ENCODE results near the gene INF2.

The INF2 gene

GRCh38 chr14:104741108-104741802 is 51.8 kb downstream of the INF2 start:
- H3K27ac ChIP-seq (ENCODE audit: insufficient read depth in 1 of 2, low read depth in 1 of 2, low read length in 2 of 2, poor library complexity in 1 of 2, severe bottlenecking in 2 of 2): no peak overlapping the region
- H3K27me3 ChIP-seq (replicated peaks in 2 of 5; ENCODE audit: control insufficient read depth in 4 of 5, insufficient read depth in 5 of 5, low read length in 4 of 5): no peaks in the 10 kb centered on the region
- POLR2A ChIA-PET: interaction anchor here (0.6 kb wide), 1 partner anchor 14 kb away, joined by 3 read pairs; no protein-coding TSS in a partner anchor
- no peak overlapping the region for H3K4me3 ChIP-seq (ENCODE audit: control insufficient read depth in 1 of 7, extremely low read depth in 1 of 7, insufficient read depth in 4 of 7, low read depth in 2 of 7, low read length in 6 of 7)
- no peak for DNase-seq
- peaks cover 0 to 9% (median 3%) of the 10 kb centered on the region in 4 experiments for H3K4me1 ChIP-seq (ENCODE audit: control extremely low read depth in 1 of 4, control insufficient read depth in 4 of 4, insufficient read depth in 4 of 4, low read length in 3 of 4)
- peaks cover 0 to 6% (median 0%) of the 10 kb centered on the region in 4 experiments for H3K36me3 ChIP-seq (ENCODE audit: control insufficient read depth in 4 of 4, insufficient read depth in 4 of 4, low read length in 3 of 4)
- no peaks in the 10 kb centered on the region for H3K9me3 ChIP-seq (ENCODE audit: control extremely low read depth in 1 of 5, control insufficient read depth in 4 of 5, insufficient read depth in 2 of 5, low read depth in 1 of 5, low read length in 4 of 5)
- CTCF ChIA-PET: interaction anchor here (3.1 kb wide), 1 partner anchor 11 kb away, joined by 9 read pairs; the partner anchor contains the start of gene SIVA1
- 98% methylated on average over 25 of the region's 29 CpGs for WGBS (ENCODE audit: insufficient coverage)

GRCh38 chr14:104741803-104742251 is 52.4 kb downstream of the INF2 start:
- Histone ChIP-seq H3K27ac (ENCODE audit: insufficient read depth in 1 of 2, low read depth in 1 of 2, low read length in 2 of 2, poor library complexity in 1 of 2, severe bottlenecking in 2 of 2) (no peak overlapping the region), H3K36me3 (ENCODE audit: control insufficient read depth in 4 of 4, insufficient read depth in 4 of 4, low read length in 3 of 4) (peaks cover 0 to 6% (median 0%) of the 10 kb centered on the region in 4 experiments), H3K27me3 (replicated peaks in 2 of 5; ENCODE audit: control insufficient read depth in 4 of 5, insufficient read depth in 5 of 5, low read length in 4 of 5) (no peaks in the 10 kb centered on the region), H3K4me1 (ENCODE audit: control extremely low read depth in 1 of 4, control insufficient read depth in 4 of 4, insufficient read depth in 4 of 4, low read length in 3 of 4) (peaks cover 0 to 6% (median 0%) of the 10 kb centered on the region in 4 experiments), H3K9me3 (ENCODE audit: control extremely low read depth in 1 of 5, control insufficient read depth in 4 of 5, insufficient read depth in 2 of 5, low read depth in 1 of 5, low read length in 4 of 5) (no peaks in the 10 kb centered on the region), H3K4me3 (ENCODE audit: control insufficient read depth in 1 of 7, extremely low read depth in 1 of 7, insufficient read depth in 4 of 7, low read depth in 2 of 7, low read length in 6 of 7) (no peak overlapping the region)
- WGBS (ENCODE audit: insufficient coverage): 97% methylated on average over 19 of the region's 23 CpGs
- CTCF ChIA-PET: interaction anchor here (3.1 kb wide), 1 partner anchor 11 kb away, joined by 9 read pairs; the partner anchor contains the start of gene SIVA1
- POLR2A ChIA-PET: interaction anchor here (0.9 kb wide), 1 partner anchor 8 kb away, joined by 3 read pairs; no protein-coding TSS in a partner anchor
- DNase-seq: no peak

DNA sequence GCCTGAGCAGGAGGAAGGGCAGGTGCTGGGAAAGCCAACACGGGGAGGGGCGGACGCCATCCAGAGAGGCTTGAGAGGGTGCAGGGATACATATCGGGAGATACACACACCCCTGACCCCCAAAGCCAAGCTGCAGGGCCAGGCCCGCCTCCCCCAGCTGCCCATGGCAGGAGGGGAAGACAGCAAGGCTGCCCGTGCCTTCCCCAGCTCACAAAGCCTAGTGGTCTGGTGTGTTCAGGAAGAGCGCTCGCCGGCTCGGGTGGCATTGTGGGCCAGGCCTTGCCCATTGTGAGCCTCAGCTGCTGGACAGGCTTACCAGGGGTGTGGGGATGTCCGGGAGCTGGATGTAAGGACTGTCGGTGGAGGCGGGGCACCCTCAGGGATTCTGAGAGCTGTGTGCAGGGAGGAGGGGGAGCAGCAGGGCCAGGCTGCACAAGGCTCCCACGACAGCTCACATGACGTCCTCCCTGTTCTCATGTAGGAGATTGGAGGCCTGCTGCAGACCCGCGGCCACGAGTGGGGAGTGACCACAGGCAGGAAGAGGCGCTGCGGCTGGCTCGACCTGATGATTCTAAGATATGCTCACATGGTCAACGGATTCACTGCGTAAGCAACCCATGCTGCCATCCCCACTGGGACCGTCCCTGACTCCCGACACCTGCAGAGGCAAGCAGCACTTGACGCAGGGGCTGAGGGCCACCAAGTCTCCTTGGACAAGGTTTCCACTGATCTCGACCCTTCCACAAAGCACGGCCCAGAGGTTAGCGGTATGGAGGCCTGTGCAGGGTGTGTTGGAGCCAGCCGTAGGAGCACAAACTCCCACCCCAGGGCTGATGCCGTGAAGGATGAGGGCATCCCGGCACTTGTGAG is 53.4 kb downstream of the INF2 start:
- peaks cover 0 to 6% (median 0%) of the 10 kb centered on the region in 4 experiments for H3K36me3 ChIP-seq (ENCODE audit: control insufficient read depth in 4 of 4, insufficient read depth in 4 of 4, low read length in 3 of 4)
- no peak overlapping the region for H3K27ac ChIP-seq (ENCODE audit: insufficient read depth in 1 of 2, low read depth in 1 of 2, low read length in 2 of 2, poor library complexity in 1 of 2, severe bottlenecking in 2 of 2)
- no peak overlapping the region for H3K4me3 ChIP-seq (ENCODE audit: control insufficient read depth in 1 of 7, extremely low read depth in 1 of 7, insufficient read depth in 4 of 7, low read depth in 2 of 7, low read length in 6 of 7)
- CTCF ChIA-PET: interaction anchor here (1.0 to 6.3 kb wide), 4 partner anchors 10 to 19 kb away, joined by 3 to 31 read pairs (median 7); partner anchors contain the start of genes ADSS1 and SIVA1
- no peaks in the 10 kb centered on the region for H3K27me3 ChIP-seq (replicated peaks in 2 of 5; ENCODE audit: control insufficient read depth in 4 of 5, insufficient read depth in 5 of 5, low read length in 4 of 5)
- 94% methylated on average over 30 of the region's 32 CpGs for WGBS (ENCODE audit: insufficient coverage)
- H3K4me1 ChIP-seq (ENCODE audit: control extremely low read depth in 1 of 4, control insufficient read depth in 4 of 4, insufficient read depth in 4 of 4, low read length in 3 of 4): peaks cover 0 to 10% (median 5%) of the 10 kb centered on the region in 4 experiments
- H3K9me3 ChIP-seq (ENCODE audit: control extremely low read depth in 1 of 5, control insufficient read depth in 4 of 5, insufficient read depth in 2 of 5, low read depth in 1 of 5, low read length in 4 of 5): no peaks in the 10 kb centered on the region
- no peak for DNase-seq
- POLR2A ChIA-PET: interaction anchor here (0.9 kb wide), 1 partner anchor 8 kb away, joined by 3 read pairs; no protein-coding TSS in a partner anchor

DNA sequence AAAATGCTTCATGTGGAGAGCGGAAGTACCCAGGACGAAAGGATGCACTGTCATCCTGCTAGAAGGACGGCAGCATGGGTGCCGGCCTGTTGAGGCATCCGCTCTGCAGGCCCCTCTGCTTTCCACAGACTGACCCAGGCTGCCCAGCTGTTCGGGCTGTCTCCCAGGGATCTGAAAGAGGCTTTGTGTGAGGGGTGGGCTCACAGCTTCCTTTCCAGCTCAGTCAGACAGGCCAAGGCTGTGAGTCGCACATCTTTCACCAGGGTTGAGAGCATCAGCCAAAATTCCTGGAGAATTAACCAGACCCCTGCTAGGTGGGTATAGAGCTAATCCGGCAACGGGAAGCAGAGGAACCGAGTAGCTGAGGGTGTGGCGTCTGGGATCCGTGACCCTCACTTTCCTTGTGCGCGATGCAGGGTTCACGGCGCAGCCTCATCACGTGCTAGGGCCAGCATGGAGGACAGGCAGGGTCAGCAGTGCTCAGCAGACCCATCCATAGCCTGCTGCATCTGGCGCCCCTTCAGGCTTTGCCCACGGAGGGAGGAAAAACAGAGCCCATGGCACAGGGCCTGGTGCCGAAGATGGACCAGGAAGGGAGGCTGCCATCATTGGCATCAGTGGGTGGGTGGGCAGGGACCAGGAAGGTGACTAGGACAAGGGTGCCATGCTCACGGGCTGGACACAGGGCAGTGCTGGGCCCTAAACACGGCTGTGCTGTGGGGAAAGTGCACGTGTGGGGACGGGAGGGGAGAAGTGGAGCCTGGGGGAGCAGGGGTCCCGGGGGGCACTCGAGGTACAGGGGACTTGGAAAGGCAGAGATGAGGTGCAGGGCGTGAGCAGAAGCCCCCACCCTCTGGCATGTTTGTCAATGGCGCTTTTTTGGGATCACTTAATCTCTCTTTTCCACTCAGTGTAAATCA is 54.3 kb downstream of the INF2 start:
- POLR2A ChIA-PET: no interaction called here
- WGBS (ENCODE audit: insufficient coverage): 97% methylated on average over 26 of the region's 28 CpGs

DNA sequence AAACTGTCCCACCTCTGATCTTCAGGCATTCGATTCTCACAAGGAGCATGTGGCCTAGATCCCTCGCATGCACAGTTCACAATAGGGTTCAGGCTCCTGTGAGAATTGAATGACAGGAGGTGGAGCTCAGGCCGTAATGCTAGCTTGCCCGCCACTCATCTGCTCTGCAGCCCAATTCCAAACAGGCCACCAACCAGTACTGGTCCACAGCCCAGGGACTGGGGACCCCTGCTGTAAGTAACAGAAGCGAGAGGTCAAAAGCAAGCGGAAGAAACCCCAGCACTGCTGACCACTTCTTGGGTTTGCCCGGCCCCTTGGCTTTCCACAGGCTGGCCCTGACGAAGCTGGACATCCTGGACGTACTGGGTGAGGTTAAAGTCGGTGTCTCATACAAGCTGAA is 55.1 kb downstream of the INF2 start:
- POLR2A ChIA-PET: no interaction called here
- H3K4me3 ChIP-seq (ENCODE audit: control insufficient read depth in 1 of 7, extremely low read depth in 1 of 7, insufficient read depth in 4 of 7, low read depth in 2 of 7, low read length in 6 of 7): no peak overlapping the region

More for the DNA sequence above, 54.3 kb downstream of the INF2 start:
- Histone ChIP-seq H3K4me3 (ENCODE audit: control insufficient read depth in 1 of 7, extremely low read depth in 1 of 7, insufficient read depth in 4 of 7, low read depth in 2 of 7, low read length in 6 of 7) (no peak overlapping the region), H3K4me1 (ENCODE audit: control extremely low read depth in 1 of 4, control insufficient read depth in 4 of 4, insufficient read depth in 4 of 4, low read length in 3 of 4) (peaks cover 0 to 19% (median 10%) of the 10 kb centered on the region in 4 experiments), H3K9me3 (ENCODE audit: control extremely low read depth in 1 of 5, control insufficient read depth in 4 of 5, insufficient read depth in 2 of 5, low read depth in 1 of 5, low read length in 4 of 5) (no peaks in the 10 kb centered on the region), H3K36me3 (ENCODE audit: control insufficient read depth in 4 of 4, insufficient read depth in 4 of 4, low read length in 3 of 4) (peaks cover 0 to 6% (median 0%) of the 10 kb centered on the region in 4 experiments), H3K27me3 (replicated peaks in 2 of 5; ENCODE audit: control insufficient read depth in 4 of 5, insufficient read depth in 5 of 5, low read length in 4 of 5) (no peaks in the 10 kb centered on the region), H3K27ac (ENCODE audit: insufficient read depth in 1 of 2, low read depth in 1 of 2, low read length in 2 of 2, poor library complexity in 1 of 2, severe bottlenecking in 2 of 2) (no peak overlapping the region)
- DNase-seq: no peak
- CTCF ChIA-PET: interaction anchor here (1.3 to 6.3 kb wide), 3 partner anchors 9 to 20 kb away, joined by 5 to 31 read pairs (median 9); partner anchors contain the start of genes ADSS1 and SIVA1

GRCh38 chr14:104745431-104745830 is 56.0 kb downstream of the INF2 start:
- no peak for DNase-seq
- POLR2A ChIA-PET: no interaction called here
- CTCF ChIA-PET: interaction anchor here (6.3 kb wide), 1 partner anchor 21 kb away, joined by 31 read pairs; the partner anchor contains the start of gene ADSS1
- Histone ChIP-seq H3K27me3 (replicated peaks in 2 of 5; ENCODE audit: control insufficient read depth in 4 of 5, insufficient read depth in 5 of 5, low read length in 4 of 5) (no peaks in the 10 kb centered on the region), H3K36me3 (ENCODE audit: control insufficient read depth in 4 of 4, insufficient read depth in 4 of 4, low read length in 3 of 4) (peaks cover 0 to 3% (median 0%) of the 10 kb centered on the region in 4 experiments), H3K4me3 (ENCODE audit: control insufficient read depth in 1 of 7, extremely low read depth in 1 of 7, insufficient read depth in 4 of 7, low read depth in 2 of 7, low read length in 6 of 7) (no peak overlapping the region), H3K27ac (ENCODE audit: insufficient read depth in 1 of 2, low read depth in 1 of 2, low read length in 2 of 2, poor library complexity in 1 of 2, severe bottlenecking in 2 of 2) (no peak overlapping the region), H3K9me3 (ENCODE audit: control extremely low read depth in 1 of 5, control insufficient read depth in 4 of 5, insufficient read depth in 2 of 5, low read depth in 1 of 5, low read length in 4 of 5) (no peaks in the 10 kb centered on the region), H3K4me1 (ENCODE audit: control extremely low read depth in 1 of 4, control insufficient read depth in 4 of 4, insufficient read depth in 4 of 4, low read length in 3 of 4) (peaks cover 0 to 26% (median 10%) of the 10 kb centered on the region in 4 experiments)
- 94% methylated on average over 9 of the region's 9 CpGs for WGBS (ENCODE audit: insufficient coverage)

More for the DNA sequence above, 55.1 kb downstream of the INF2 start:
- CTCF ChIA-PET: interaction anchor here (3.1 to 6.3 kb wide), 2 partner anchors 8 to 20 kb away, joined by 9 to 31 read pairs; partner anchors contain the start of genes ADSS1 and SIVA1
- Histone ChIP-seq H3K9me3 (ENCODE audit: control extremely low read depth in 1 of 5, control insufficient read depth in 4 of 5, insufficient read depth in 2 of 5, low read depth in 1 of 5, low read length in 4 of 5) (no peaks in the 10 kb centered on the region), H3K27me3 (replicated peaks in 2 of 5; ENCODE audit: control insufficient read depth in 4 of 5, insufficient read depth in 5 of 5, low read length in 4 of 5) (no peaks in the 10 kb centered on the region), H3K27ac (ENCODE audit: insufficient read depth in 1 of 2, low read depth in 1 of 2, low read length in 2 of 2, poor library complexity in 1 of 2, severe bottlenecking in 2 of 2) (no peak overlapping the region), H3K4me1 (ENCODE audit: control extremely low read depth in 1 of 4, control insufficient read depth in 4 of 4, insufficient read depth in 4 of 4, low read length in 3 of 4) (peaks cover 0 to 26% (median 10%) of the 10 kb centered on the region in 4 experiments), H3K36me3 (ENCODE audit: control insufficient read depth in 4 of 4, insufficient read depth in 4 of 4, low read length in 3 of 4) (peaks cover 0 to 6% (median 0%) of the 10 kb centered on the region in 4 experiments)
- DNase-seq: no peak
- WGBS (ENCODE audit: insufficient coverage): 99% methylated on average over 8 of the region's 10 CpGs
